Right renal cortex interstitium (tissue), 3 donors: ENCODE results near the gene SMIM43. TPM values are rescaled to one million over a fixed set of nuclear protein-coding genes. Genes with fewer than 3 reads are reported as not detected.

Experiments used
- polyA plus RNA-seq, 3 donors: library from polyadenylated mRNA; unstranded; fragments of 120-200 nt; gene quantifications; one replicate each; pipeline ENCODE4 v1.2.1, GENCODE V29; 2013; ENCODE audit not compliant: insufficient read length in 3 of 3

SMIM43 gene
- polyA plus RNA-seq, 3 donors, result 0.35 to 0.85 (median 0.57) TPM

Other genes with a start within 250 kb of the SMIM43 start
- 100 to 1,000 TPM; 404 to 465 (median 457) TPM for gene ANXA5, start 68.2 kb downstream of the SMIM43 start, polyA plus RNA-seq
- gene EXOSC9, start 36.2 kb upstream of the SMIM43 start, polyA plus RNA-seq, result 10 to 100 TPM; 49.9 to 60.9 (median 59.8) TPM
- gene CCNA2, start 58.7 kb upstream of the SMIM43 start, polyA plus RNA-seq, result 10 to 100 TPM; 33.6 to 39.2 (median 37.4) TPM
- 10 to 100 TPM; 26.2 to 29.4 (median 27.6) TPM for gene BBS7, start 105.3 kb upstream of the SMIM43 start, polyA plus RNA-seq
- gene TRPC3, start 186.9 kb upstream of the SMIM43 start, polyA plus RNA-seq, result 1 to 10 TPM in 2 of 3 donors, under 1 TPM in 1; 1.00 to 1.3 (median 1.2) TPM